HepG2 (cell line): Measurements from ENCODE around the gene SYP. TPM values are rescaled to one million over a fixed set of nuclear protein-coding genes. Genes with fewer than 3 reads are reported as not detected.

ENCODE experiments used
- ELF3 ChIP-seq: IDR thresholded peaks from 2 replicates; pipeline ENCODE4 v1.6.1; 2016; ENCODE audit warnings: missing genetic modification reagents, missing compliant biosample characterization
- FOXA1 ChIP-seq, 2 experiments: fragments of 450-650 bp in 1 of 2; sonication (generic) in 1 of 2; formaldehyde crosslinking in 1 of 2; IDR thresholded peaks; 2 replicates each; pipeline versions ENCODE4 v1.4.0 to v1.6.1; 2016 to 2020; ENCODE audit warnings: missing genetic modification reagents in 1 of 2
- GFI1 ChIP-seq: sonication (generic); formaldehyde crosslinking; IDR thresholded peaks from 2 replicates; pipeline ENCODE4 v1.5.0; 2020; ENCODE audit warnings: missing genetic modification reagents, mild to moderate bottlenecking, borderline replicate concordance
- HOXA3 ChIP-seq: sonication (generic); formaldehyde crosslinking; IDR thresholded peaks from 2 replicates; pipeline ENCODE4 v1.5.0; 2020; ENCODE audit warnings: missing genetic modification reagents
- MAZ ChIP-seq, 2 experiments: sonication (generic) in 1 of 2; formaldehyde crosslinking in 1 of 2; IDR thresholded peaks; 2 replicates each; pipeline versions ENCODE4 v1.5.0 to v1.6.1; 2012 to 2020; ENCODE audit warnings: low read depth in 2 of 2, mild to moderate bottlenecking in 2 of 2, borderline replicate concordance in 1 of 2, improper control_type of control experiment in 1 of 2, low read length in 1 of 2, missing genetic modification reagents in 1 of 2, moderate library complexity in 1 of 2
- NPAS2 ChIP-seq: sonication (generic); formaldehyde crosslinking; IDR thresholded peaks from 2 replicates; pipeline ENCODE4 v1.8.0; 2022; ENCODE audit warnings: mild to moderate bottlenecking, missing genetic modification reagents, borderline replicate concordance
- POLR2G ChIP-seq: fragments of 200-400 bp; formaldehyde crosslinking; IDR thresholded peaks from 2 replicates; pipeline ENCODE4 v1.6.1; 2018; ENCODE audit warnings: mild to moderate bottlenecking, low read depth, low read length, moderate library complexity
- RAD21 ChIP-seq: fragments of 450-650 bp; formaldehyde crosslinking; IDR thresholded peaks from 2 replicates; pipeline ENCODE4 v1.5.0; 2020; ENCODE audit warnings: mild to moderate bottlenecking
- RBFOX2 ChIP-seq: fragments of 200-400 bp; formaldehyde crosslinking; IDR thresholded peaks from 2 replicates; pipeline ENCODE4 v1.6.1; 2017; ENCODE audit warnings: low read depth, mild to moderate bottlenecking, low read length
- SMAD3 ChIP-seq: sonication (generic); formaldehyde crosslinking; IDR thresholded peaks from 2 replicates; pipeline ENCODE4 v1.4.0; 2020; ENCODE audit warnings: missing genetic modification reagents
- SOX13 ChIP-seq, 3 experiments: fragments of 450-650 bp in 1 of 3; sonication (generic) in 1 of 3; formaldehyde crosslinking in 1 of 3; IDR thresholded peaks in 2 of 3; conservative IDR thresholded peaks in 1 of 3; 2 replicates each; pipeline versions ENCODE4 v1.5.0 to v1.6.1; 2016 to 2020; ENCODE audit warnings: antibody characterized with exemption in 1 of 3, mild to moderate bottlenecking in 1 of 3, missing compliant biosample characterization in 1 of 3, missing genetic modification reagents in 1 of 3, moderate library complexity in 1 of 3
- SPEN ChIP-seq: sonication (generic); formaldehyde crosslinking; IDR thresholded peaks from 2 replicates; pipeline ENCODE4 v1.5.1; 2020; ENCODE audit warnings: low read depth, mild to moderate bottlenecking, missing genetic modification reagents
- THAP11 ChIP-seq: IDR thresholded peaks from 2 replicates; pipeline ENCODE4 v1.6.1; 2016; ENCODE audit warnings: missing biosample characterization, missing genetic modification reagents
- YEATS4 ChIP-seq: sonication (generic); formaldehyde crosslinking; IDR thresholded peaks from 2 replicates; pipeline ENCODE4 v1.4.0; 2020; ENCODE audit warnings: missing genetic modification reagents, borderline replicate concordance
- YY1 ChIP-seq: IDR thresholded peaks from 2 replicates; pipeline ENCODE4 v1.6.1; 2011; ENCODE audit warnings: low read length, low read depth, moderate library complexity, mild to moderate bottlenecking; ENCODE audit not compliant: insufficient read depth, insufficient replicate concordance
- ZBTB38 ChIP-seq: sonication (generic); formaldehyde crosslinking; IDR thresholded peaks from 2 replicates; pipeline ENCODE4 v1.5.1; 2020; ENCODE audit warnings: mild to moderate bottlenecking, missing genetic modification reagents
- ZFX ChIP-seq: sonication (generic); formaldehyde crosslinking; IDR thresholded peaks from 2 replicates; pipeline ENCODE4 v1.4.0; 2020; ENCODE audit warnings: mild to moderate bottlenecking, low read depth, missing genetic modification reagents, moderate library complexity
- ZNF337 ChIP-seq: sonication (generic); formaldehyde crosslinking; IDR thresholded peaks from 2 replicates; pipeline ENCODE4 v1.5.1; 2020; ENCODE audit warnings: missing genetic modification reagents, low read depth, mild to moderate bottlenecking, borderline replicate concordance
- ZNF563 ChIP-seq: sonication (generic); formaldehyde crosslinking; IDR thresholded peaks from 2 replicates; pipeline ENCODE4 v1.8.0; 2022; ENCODE audit warnings: mild to moderate bottlenecking, moderate library complexity, missing genetic modification reagents
- polyA plus RNA-seq, 8 experiments: library from polyadenylated mRNA; depleted of rRNA in 3 of 8; stranded (reverse) in 7 of 8; unstranded in 1 of 8; fragments of >200 nt; fragmentation: Illumina TruSeq in 4 of 8; extraction: Trizol in 4 of 8; gene quantifications; 2 replicates each; pipeline versions ENCODE4 v1.2.1 to v1.2.3, GENCODE V29; 2011 to 2016; ENCODE audit warnings: low read depth in 4 of 8, missing spikeins in 1 of 8, mixed read lengths in 1 of 8; ENCODE audit not compliant: insufficient read depth in 1 of 8
- total RNA-seq, 5 experiments: library from RNA; depleted of rRNA; stranded (reverse); fragments of >200 nt; fragmentation: Illumina TruSeq; extraction: Trizol; gene quantifications; 2 replicates each; pipeline ENCODE4 v1.2.3, GENCODE V29; 2016; ENCODE audit warnings: low read depth in 1 of 5
- TF ChIP-seq, protein P1 (sequence below): sonication (generic); formaldehyde crosslinking; IDR thresholded peaks from 2 replicates; pipeline ENCODE4 v1.4.0; 2020; ENCODE audit warnings: missing genetic modification reagents, borderline replicate concordance
- TF ChIP-seq, protein P2 (sequence below): sonication (generic); formaldehyde crosslinking; IDR thresholded peaks from 2 replicates; pipeline ENCODE4 v1.5.0; 2020; ENCODE audit warnings: mild to moderate bottlenecking, missing genetic modification reagents, moderate library complexity
- TF ChIP-seq, protein P3 (sequence below): sonication (generic); formaldehyde crosslinking; IDR thresholded peaks from 2 replicates; pipeline ENCODE4 v1.4.0; 2020; ENCODE audit warnings: missing genetic modification reagents; ENCODE audit errors: not compliant biosample characterization

Gene SYP
- total and polyA plus RNA-seq, 2 of the 13 experiments (the other 11 are each of a cell fraction or from before 2014, with no cell fraction given), result 2.0 to 2.5 TPM

DNA sequence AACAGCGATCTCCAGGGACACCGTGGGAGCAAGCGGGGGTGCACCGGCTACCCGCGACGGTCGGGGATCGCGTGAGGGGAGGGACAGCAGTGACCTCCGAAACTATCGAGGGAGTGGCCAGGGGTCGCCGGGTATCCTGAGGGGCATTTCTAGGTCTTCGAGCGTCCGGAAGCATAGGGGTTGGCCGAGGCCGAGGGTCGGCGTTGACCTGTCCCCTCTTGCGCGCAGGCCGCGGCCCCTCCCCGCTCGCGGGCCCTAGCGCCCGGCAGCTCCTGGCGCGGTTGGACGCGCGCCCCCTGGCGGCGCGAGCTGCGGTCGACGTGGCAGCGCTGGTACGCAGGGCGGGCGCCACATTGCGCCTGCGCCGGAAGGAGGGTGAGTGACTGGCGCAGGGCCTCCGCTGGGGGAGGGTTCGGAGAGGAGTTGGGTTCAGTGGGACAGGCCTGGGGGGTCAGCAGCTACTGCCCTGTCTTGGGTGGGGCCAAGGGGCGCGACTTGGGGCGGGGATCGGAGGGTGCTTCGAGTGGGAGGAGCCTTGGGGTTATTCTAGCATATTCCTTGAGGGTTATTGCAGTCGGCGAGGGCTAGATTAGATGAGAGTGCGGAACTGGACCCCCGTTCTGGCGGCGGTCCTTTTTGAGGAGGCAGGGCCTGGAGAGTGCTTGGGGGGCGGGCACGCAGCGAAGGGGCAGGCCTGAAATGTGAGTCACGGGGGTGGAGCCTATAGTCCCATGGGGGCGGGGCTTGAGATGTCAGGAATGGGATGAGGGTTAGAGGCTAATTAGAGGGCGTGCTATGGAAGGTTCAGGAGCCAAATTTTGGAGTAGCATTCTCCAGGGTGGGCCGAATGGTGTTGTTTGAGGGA lies 36.2 kb downstream of the SYP start (continued):
- TF ChIP-seq ZBTB38 (CRISPR knock-in tag), result peak; percentile 81
- TF ChIP-seq, protein P1, sequence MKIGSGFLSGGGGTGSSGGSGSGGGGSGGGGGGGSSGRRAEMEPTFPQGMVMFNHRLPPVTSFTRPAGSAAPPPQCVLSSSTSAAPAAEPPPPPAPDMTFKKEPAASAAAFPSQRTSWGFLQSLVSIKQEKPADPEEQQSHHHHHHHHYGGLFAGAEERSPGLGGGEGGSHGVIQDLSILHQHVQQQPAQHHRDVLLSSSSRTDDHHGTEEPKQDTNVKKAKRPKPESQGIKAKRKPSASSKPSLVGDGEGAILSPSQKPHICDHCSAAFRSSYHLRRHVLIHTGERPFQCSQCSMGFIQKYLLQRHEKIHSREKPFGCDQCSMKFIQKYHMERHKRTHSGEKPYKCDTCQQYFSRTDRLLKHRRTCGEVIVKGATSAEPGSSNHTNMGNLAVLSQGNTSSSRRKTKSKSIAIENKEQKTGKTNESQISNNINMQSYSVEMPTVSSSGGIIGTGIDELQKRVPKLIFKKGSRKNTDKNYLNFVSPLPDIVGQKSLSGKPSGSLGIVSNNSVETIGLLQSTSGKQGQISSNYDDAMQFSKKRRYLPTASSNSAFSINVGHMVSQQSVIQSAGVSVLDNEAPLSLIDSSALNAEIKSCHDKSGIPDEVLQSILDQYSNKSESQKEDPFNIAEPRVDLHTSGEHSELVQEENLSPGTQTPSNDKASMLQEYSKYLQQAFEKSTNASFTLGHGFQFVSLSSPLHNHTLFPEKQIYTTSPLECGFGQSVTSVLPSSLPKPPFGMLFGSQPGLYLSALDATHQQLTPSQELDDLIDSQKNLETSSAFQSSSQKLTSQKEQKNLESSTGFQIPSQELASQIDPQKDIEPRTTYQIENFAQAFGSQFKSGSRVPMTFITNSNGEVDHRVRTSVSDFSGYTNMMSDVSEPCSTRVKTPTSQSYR (CRISPR knock-in tag), result peak; percentile 41; the same call in 1 of the 2 replicates
- TF ChIP-seq SOX13 (IDR thresholded peaks at IDR 0.05), result no peak
- peak in 1 of 2 experiments; percentile 8; a peak in 1 of 4 replicates for TF ChIP-seq SOX13 (CRISPR knock-in tag; conservative IDR thresholded peaks at IDR 0.05 in 1 of 2, IDR thresholded peaks at IDR 0.05 in 1 of 2)
- TF ChIP-seq THAP11 (CRISPR knock-in tag), result peak; percentile 77
- no peak for TF ChIP-seq NPAS2 (CRISPR knock-in tag)
- peak; percentile 54; the same call in 1 of the 2 replicates for TF ChIP-seq HOXA3 (CRISPR knock-in tag)
- TF ChIP-seq, protein P2, sequence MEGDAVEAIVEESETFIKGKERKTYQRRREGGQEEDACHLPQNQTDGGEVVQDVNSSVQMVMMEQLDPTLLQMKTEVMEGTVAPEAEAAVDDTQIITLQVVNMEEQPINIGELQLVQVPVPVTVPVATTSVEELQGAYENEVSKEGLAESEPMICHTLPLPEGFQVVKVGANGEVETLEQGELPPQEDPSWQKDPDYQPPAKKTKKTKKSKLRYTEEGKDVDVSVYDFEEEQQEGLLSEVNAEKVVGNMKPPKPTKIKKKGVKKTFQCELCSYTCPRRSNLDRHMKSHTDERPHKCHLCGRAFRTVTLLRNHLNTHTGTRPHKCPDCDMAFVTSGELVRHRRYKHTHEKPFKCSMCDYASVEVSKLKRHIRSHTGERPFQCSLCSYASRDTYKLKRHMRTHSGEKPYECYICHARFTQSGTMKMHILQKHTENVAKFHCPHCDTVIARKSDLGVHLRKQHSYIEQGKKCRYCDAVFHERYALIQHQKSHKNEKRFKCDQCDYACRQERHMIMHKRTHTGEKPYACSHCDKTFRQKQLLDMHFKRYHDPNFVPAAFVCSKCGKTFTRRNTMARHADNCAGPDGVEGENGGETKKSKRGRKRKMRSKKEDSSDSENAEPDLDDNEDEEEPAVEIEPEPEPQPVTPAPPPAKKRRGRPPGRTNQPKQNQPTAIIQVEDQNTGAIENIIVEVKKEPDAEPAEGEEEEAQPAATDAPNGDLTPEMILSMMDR (CRISPR knock-in tag), result peak; percentile 82
- peak; percentile 48; the same call in 1 of the 2 replicates for TF ChIP-seq SPEN (CRISPR knock-in tag)
- no peak for TF ChIP-seq MAZ (IDR thresholded peaks at IDR 0.05; ENCODE audit: borderline replicate concordance, low read depth, low read length)
- TF ChIP-seq MAZ (CRISPR knock-in tag; IDR thresholded peaks at IDR 0.05; ENCODE audit: low read depth), result peak; percentile 80
- TF ChIP-seq FOXA1 (IDR thresholded peaks at IDR 0.05), result no peak
- no peak for TF ChIP-seq FOXA1 (CRISPR knock-in tag; IDR thresholded peaks at IDR 0.05)
- TF ChIP-seq YEATS4 (CRISPR knock-in tag), result peak; percentile 77; the same call in 1 of the 2 replicates
- TF ChIP-seq ZNF337 (CRISPR knock-in tag), result 0 out of 2 replicates have a peak, but pooled peaks have one; percentile 37
- no peak for TF ChIP-seq SMAD3 (CRISPR knock-in tag)
- TF ChIP-seq, protein P3, sequence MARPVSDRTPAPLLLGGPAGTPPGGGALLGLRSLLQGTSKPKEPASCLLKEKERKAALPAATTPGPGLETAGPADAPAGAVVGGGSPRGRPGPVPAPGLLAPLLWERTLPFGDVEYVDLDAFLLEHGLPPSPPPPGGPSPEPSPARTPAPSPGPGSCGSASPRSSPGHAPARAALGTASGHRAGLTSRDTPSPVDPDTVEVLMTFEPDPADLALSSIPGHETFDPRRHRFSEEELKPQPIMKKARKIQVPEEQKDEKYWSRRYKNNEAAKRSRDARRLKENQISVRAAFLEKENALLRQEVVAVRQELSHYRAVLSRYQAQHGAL, result no peak
- TF ChIP-seq RAD21 (CRISPR knock-in tag), result peak; percentile 81
- TF ChIP-seq ZFX, result peak; percentile 74
- 0 out of 2 replicates have a peak, but pooled peaks have one; percentile 25 for TF ChIP-seq ZNF563 (CRISPR knock-in tag)
- TF ChIP-seq POLR2G, result 0 out of 2 replicates have a peak, but pooled peaks have one; percentile 36
- TF ChIP-seq ELF3 (CRISPR knock-in tag), result 0 out of 2 replicates have a peak, but pooled peaks have one; percentile 35
- TF ChIP-seq YY1, result peak; percentile 65
- peak; percentile 78 for TF ChIP-seq RBFOX2
- TF ChIP-seq GFI1, result no peak
